ENCODE results near the gene MAP3K1.
A peak's percentile ranks its signal among the peaks of the same experiment; 100 is the strongest.
"Not testable (repeated sequence)": the region's sequence is repeated elsewhere in the genome, so short reads cannot be mapped to it uniquely, and the experiment has no call there.

MAP3K1 gene

GRCh38 chr5:56814963-56815657 lies at the start of gene MAP3K1:
Gene MAP3K1, plus strand, starts transcription at chr5:56815549. Its CDS starts 25 bp downstream, at chr5:56815574.
- peak in 50 of 51 donors; percentile 11 to 91 (median 69) for DNase-seq

GRCh38 chr5:56766926-56767325 lies 48.4 kb upstream of the MAP3K1 start:
- no peak for DNase-seq

GRCh38 chr5:56769875-56770604 lies 45.3 kb upstream of the MAP3K1 start:
- no peak for DNase-seq

- DNase-seq: no peak
Measured at GRCh38 chr5:56772767-56773166, 42.6 kb upstream of the MAP3K1 start.

GRCh38 chr5:56774957-56775356 lies 40.4 kb upstream of the MAP3K1 start:
- no peak for DNase-seq

GRCh38 chr5:56776212-56776846 lies 39.0 kb upstream of the MAP3K1 start:
- DNase-seq: not testable (repeated sequence)

GRCh38 chr5:56783261-56783660 lies 32.1 kb upstream of the MAP3K1 start:
- no peak for DNase-seq

GRCh38 chr5:56786346-56786745 lies 29.0 kb upstream of the MAP3K1 start:
- no peak for DNase-seq

GRCh38 chr5:56791396-56791795 lies 24.0 kb upstream of the MAP3K1 start:
- no peak for DNase-seq

GRCh38 chr5:56798521-56798920 lies 16.8 kb upstream of the MAP3K1 start:
- no peak for DNase-seq

- no peak for DNase-seq
Measured at GRCh38 chr5:56800186-56800585, 15.2 kb upstream of the MAP3K1 start.

- no peak for DNase-seq
Measured at GRCh38 chr5:56801256-56801655, 14.1 kb upstream of the MAP3K1 start.

- peak in 1 of 51 donors; percentile 8 for DNase-seq
Measured at GRCh38 chr5:56802205-56802604, 13.1 kb upstream of the MAP3K1 start.

GRCh38 chr5:56803025-56803424 lies 12.3 kb upstream of the MAP3K1 start:
- DNase-seq: no peak

GRCh38 chr5:56803894-56804293 lies 11.5 kb upstream of the MAP3K1 start:
- no peak for DNase-seq

GRCh38 chr5:56807679-56808078 lies 7.7 kb upstream of the MAP3K1 start:
- DNase-seq: no peak

- DNase-seq: no peak
Measured at GRCh38 chr5:56808211-56808610, 7.1 kb upstream of the MAP3K1 start.

GRCh38 chr5:56810826-56811225 lies 4.5 kb upstream of the MAP3K1 start:
- DNase-seq: no peak

- DNase-seq: no peak
Measured at GRCh38 chr5:56812110-56812509, 3.2 kb upstream of the MAP3K1 start.

GRCh38 chr5:56813302-56813701 lies 2.0 kb upstream of the MAP3K1 start:
- DNase-seq: no peak

GRCh38 chr5:56814361-56814962 lies 887 bp upstream of the MAP3K1 start:
- peak in 9 of 51 donors; percentile 10 to 71 (median 17) for DNase-seq
